ENCODE data around the gene CCNL2.

CCNL2 gene

DNA sequence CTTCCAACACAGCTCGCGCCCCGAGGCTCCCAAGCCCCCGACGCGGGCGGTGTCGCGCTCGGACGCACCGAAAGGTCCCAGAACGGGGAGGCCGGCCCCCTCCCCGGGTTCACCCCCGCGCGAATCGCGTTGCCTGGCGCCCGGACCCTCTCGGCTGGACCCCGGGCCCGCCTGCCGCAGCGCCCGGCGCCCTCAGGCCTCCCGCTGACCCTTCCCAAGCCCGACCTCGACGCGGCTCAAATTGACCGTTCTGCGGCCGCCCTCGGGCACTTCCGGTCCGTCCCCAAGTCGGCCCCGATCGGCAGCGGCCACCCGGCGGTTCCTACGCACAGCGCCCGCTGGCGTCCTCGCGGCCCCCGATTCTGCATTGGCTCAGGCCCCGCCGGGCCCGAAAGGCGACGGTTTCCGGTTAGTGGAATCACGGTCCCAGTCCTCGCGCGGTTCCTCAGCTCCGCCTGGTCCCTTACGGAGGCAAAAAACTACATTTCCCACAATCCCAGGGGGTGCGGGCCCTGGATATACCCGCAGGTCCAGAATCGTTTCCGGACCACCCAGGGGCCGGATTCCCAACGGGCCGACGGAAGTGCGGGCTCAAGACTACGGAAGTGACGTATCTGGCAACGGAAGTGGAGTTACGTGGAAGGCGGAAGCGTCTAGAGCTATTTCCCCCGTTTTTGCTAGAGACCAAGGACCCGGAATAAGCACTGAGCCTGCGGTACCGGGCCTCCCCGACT is 24.0 kb downstream of the CCNL2 start, which contains the start of gene AURKAIP1 (continued):
- TF ChIP-seq EGR2 (tag by site-specific recombination; IDR thresholded peaks at IDR 0.05; ENCODE audit: low read depth) = peak; percentile 95
- TF ChIP-seq SCRT2 (tag by site-specific recombination; IDR thresholded peaks at IDR 0.05) = peak; percentile 66
- TF ChIP-seq ZNF707 (tag by site-specific recombination; IDR thresholded peaks at IDR 0.05) = peak; percentile 67; the same call in 1 of the 2 replicates
- TF ChIP-seq GLIS2 (tag by site-specific recombination; IDR thresholded peaks at IDR 0.05) = peak; percentile 71
- peak; percentile 94 for TF ChIP-seq GLIS1 (tag by site-specific recombination; IDR thresholded peaks at IDR 0.05)
- TF ChIP-seq ZNF670 (tag by site-specific recombination; IDR thresholded peaks at IDR 0.05; ENCODE audit: low read depth) = no peak
- no peak for TF ChIP-seq ZNF544 (tag by site-specific recombination; IDR thresholded peaks at IDR 0.05)
- TF ChIP-seq ZNF76 (tag by site-specific recombination; IDR thresholded peaks at IDR 0.05; ENCODE audit: borderline replicate concordance, low read depth) = peak; percentile 98

DNA sequence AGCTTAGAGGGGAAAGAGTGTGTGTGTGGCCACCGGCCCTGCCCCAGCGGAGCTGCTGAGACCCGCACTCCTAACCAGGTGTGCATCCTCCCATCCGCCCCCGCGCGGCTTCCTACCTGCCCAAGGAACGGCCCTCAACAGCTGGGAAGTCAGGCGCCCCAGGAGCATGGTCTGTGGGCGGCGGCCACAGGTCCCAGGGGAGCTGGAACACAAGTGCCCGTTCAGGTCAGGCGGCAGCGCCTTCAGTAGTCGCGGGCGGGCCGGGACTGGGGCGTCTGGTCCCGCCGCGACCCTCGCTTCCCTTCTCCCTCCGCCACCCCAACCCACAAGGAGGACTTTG is 24.6 kb downstream of the CCNL2 start:
- TF ChIP-seq ZBTB20 (tag by site-specific recombination; IDR thresholded peaks at IDR 0.05) = no peak
- TF ChIP-seq GLIS2 (tag by site-specific recombination; IDR thresholded peaks at IDR 0.05) = no peak
- TF ChIP-seq, protein P1, sequence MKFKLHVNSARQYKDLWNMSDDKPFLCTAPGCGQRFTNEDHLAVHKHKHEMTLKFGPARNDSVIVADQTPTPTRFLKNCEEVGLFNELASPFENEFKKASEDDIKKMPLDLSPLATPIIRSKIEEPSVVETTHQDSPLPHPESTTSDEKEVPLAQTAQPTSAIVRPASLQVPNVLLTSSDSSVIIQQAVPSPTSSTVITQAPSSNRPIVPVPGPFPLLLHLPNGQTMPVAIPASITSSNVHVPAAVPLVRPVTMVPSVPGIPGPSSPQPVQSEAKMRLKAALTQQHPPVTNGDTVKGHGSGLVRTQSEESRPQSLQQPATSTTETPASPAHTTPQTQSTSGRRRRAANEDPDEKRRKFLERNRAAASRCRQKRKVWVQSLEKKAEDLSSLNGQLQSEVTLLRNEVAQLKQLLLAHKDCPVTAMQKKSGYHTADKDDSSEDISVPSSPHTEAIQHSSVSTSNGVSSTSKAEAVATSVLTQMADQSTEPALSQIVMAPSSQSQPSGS (tag by site-specific recombination; IDR thresholded peaks at IDR 0.05; ENCODE audit: low read depth) = no peak
- TF ChIP-seq, protein P2, sequence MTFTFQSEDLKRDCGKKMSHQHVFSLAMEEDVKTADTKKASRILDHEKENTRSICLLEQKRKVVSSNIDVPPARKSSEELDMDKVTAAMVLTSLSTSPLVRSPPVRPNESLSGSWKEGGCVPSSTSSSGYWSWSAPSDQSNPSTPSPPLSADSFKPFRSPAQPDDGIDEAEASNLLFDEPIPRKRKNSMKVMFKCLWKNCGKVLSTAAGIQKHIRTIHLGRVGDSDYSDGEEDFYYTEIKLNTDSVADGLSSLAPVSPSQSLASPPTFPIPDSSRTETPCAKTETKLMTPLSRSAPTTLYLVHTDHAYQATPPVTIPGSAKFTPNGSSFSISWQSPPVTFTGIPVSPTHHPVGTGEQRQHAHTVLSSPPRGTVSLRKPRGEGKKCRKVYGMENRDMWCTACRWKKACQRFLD (tag by site-specific recombination; IDR thresholded peaks at IDR 0.05) = no peak
- TF ChIP-seq TCF7L2 (IDR thresholded peaks at IDR 0.05; ENCODE audit: borderline replicate concordance, low read depth, low read length) = no peak
- TF ChIP-seq ZNF391 (tag by site-specific recombination; IDR thresholded peaks at IDR 0.05; ENCODE audit: borderline replicate concordance, low read depth) = no peak
- TF ChIP-seq, protein P3, sequence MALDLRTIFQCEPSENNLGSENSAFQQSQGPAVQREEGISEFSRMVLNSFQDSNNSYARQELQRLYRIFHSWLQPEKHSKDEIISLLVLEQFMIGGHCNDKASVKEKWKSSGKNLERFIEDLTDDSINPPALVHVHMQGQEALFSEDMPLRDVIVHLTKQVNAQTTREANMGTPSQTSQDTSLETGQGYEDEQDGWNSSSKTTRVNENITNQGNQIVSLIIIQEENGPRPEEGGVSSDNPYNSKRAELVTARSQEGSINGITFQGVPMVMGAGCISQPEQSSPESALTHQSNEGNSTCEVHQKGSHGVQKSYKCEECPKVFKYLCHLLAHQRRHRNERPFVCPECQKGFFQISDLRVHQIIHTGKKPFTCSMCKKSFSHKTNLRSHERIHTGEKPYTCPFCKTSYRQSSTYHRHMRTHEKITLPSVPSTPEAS (tag by site-specific recombination; IDR thresholded peaks at IDR 0.05) = no peak
- no peak for TF ChIP-seq REPIN1 (tag by site-specific recombination; IDR thresholded peaks at IDR 0.05; ENCODE audit: low read depth)
- no peak for TF ChIP-seq BCL11A (tag by site-specific recombination; IDR thresholded peaks at IDR 0.05; ENCODE audit: low read depth)
- TF ChIP-seq, protein P4, sequence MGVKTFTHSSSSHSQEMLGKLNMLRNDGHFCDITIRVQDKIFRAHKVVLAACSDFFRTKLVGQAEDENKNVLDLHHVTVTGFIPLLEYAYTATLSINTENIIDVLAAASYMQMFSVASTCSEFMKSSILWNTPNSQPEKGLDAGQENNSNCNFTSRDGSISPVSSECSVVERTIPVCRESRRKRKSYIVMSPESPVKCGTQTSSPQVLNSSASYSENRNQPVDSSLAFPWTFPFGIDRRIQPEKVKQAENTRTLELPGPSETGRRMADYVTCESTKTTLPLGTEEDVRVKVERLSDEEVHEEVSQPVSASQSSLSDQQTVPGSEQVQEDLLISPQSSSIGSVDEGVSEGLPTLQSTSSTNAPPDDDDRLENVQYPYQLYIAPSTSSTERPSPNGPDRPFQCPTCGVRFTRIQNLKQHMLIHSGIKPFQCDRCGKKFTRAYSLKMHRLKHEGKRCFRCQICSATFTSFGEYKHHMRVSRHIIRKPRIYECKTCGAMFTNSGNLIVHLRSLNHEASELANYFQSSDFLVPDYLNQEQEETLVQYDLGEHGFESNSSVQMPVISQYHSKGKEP (tag by site-specific recombination; IDR thresholded peaks at IDR 0.05) = no peak
- no peak for TF ChIP-seq SETDB1 (IDR thresholded peaks at IDR 0.05; ENCODE audit: insufficient read length, low read length)
- no peak for TF ChIP-seq SCRT2 (tag by site-specific recombination; IDR thresholded peaks at IDR 0.05)
- TF ChIP-seq ZNF677 (tag by site-specific recombination; IDR thresholded peaks at IDR 0.05) = no peak
- H3K36me3 ChIP-seq (ENCODE audit: control insufficient read depth in 2 of 2, insufficient read depth in 1 of 2, low read length in 2 of 2) = peaks cover 0 to 44% of the 10 kb centered on the region in 2 experiments; a peak in 2 of 3 replicates
- CTCF ChIA-PET = interaction anchor here (1.0 to 1.6 kb wide), 3 partner anchors 12 to 22 kb away, joined by 3 to 5 read pairs (median 4); no protein-coding TSS in a partner anchor
- peak overlapping the region; percentile 89 for H3K27ac ChIP-seq (ENCODE audit: extremely low read depth, low read depth, low read length)
- POLR2A ChIA-PET = interaction anchor here (0.6 to 1.5 kb wide), 14 partner anchors 15 to 1158 kb away, joined by 3 to 36 read pairs (median 4); partner anchors contain the start of genes CCNL2, MRPL20 and SDF4
- H3K9me3 ChIP-seq (ENCODE audit: control insufficient read depth, insufficient read depth, low read depth, low read length) = no peaks in the 10 kb centered on the region
- peak overlapping the region; percentile 93 for H3K4me3 ChIP-seq (ENCODE audit: low read depth, low read length)
- peaks cover 4% of the 10 kb centered on the region; the same call in 1 of the 2 replicates for H3K4me1 ChIP-seq (ENCODE audit: control insufficient read depth, insufficient read depth, low read length)
